Panc1 (cell line): ENCODE data around the gene BMP7.

Source experiments
- POLR2AphosphoS5 ChIP-seq: IDR thresholded peaks from 2 replicates; pipeline ENCODE4 v1.6.1; 2012; ENCODE audit warnings: mild to moderate bottlenecking, low read depth, low read length, moderate library complexity
- TF ChIP-seq, protein P1 (sequence below): fragments of 450-650 bp; IDR thresholded peaks from 2 replicates; pipeline ENCODE4 v1.5.1; 2017; ENCODE audit warnings: mild to moderate bottlenecking
- TF ChIP-seq, protein P2 (sequence below), 2 experiments: IDR thresholded peaks; 2 replicates each; pipeline ENCODE4 v1.6.1; 2011 to 2012; ENCODE audit warnings: low read depth in 2 of 2, control low read depth in 1 of 2, low read length in 1 of 2, mild to moderate bottlenecking in 1 of 2, moderate library complexity in 1 of 2; ENCODE audit not compliant: insufficient read depth in 1 of 2

- TF ChIP-seq, protein P1, sequence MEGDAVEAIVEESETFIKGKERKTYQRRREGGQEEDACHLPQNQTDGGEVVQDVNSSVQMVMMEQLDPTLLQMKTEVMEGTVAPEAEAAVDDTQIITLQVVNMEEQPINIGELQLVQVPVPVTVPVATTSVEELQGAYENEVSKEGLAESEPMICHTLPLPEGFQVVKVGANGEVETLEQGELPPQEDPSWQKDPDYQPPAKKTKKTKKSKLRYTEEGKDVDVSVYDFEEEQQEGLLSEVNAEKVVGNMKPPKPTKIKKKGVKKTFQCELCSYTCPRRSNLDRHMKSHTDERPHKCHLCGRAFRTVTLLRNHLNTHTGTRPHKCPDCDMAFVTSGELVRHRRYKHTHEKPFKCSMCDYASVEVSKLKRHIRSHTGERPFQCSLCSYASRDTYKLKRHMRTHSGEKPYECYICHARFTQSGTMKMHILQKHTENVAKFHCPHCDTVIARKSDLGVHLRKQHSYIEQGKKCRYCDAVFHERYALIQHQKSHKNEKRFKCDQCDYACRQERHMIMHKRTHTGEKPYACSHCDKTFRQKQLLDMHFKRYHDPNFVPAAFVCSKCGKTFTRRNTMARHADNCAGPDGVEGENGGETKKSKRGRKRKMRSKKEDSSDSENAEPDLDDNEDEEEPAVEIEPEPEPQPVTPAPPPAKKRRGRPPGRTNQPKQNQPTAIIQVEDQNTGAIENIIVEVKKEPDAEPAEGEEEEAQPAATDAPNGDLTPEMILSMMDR = no peak
- TF ChIP-seq, protein P2, sequence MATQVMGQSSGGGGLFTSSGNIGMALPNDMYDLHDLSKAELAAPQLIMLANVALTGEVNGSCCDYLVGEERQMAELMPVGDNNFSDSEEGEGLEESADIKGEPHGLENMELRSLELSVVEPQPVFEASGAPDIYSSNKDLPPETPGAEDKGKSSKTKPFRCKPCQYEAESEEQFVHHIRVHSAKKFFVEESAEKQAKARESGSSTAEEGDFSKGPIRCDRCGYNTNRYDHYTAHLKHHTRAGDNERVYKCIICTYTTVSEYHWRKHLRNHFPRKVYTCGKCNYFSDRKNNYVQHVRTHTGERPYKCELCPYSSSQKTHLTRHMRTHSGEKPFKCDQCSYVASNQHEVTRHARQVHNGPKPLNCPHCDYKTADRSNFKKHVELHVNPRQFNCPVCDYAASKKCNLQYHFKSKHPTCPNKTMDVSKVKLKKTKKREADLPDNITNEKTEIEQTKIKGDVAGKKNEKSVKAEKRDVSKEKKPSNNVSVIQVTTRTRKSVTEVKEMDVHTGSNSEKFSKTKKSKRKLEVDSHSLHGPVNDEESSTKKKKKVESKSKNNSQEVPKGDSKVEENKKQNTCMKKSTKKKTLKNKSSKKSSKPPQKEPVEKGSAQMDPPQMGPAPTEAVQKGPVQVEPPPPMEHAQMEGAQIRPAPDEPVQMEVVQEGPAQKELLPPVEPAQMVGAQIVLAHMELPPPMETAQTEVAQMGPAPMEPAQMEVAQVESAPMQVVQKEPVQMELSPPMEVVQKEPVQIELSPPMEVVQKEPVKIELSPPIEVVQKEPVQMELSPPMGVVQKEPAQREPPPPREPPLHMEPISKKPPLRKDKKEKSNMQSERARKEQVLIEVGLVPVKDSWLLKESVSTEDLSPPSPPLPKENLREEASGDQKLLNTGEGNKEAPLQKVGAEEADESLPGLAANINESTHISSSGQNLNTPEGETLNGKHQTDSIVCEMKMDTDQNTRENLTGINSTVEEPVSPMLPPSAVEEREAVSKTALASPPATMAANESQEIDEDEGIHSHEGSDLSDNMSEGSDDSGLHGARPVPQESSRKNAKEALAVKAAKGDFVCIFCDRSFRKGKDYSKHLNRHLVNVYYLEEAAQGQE (IDR thresholded peaks at IDR 0.05; ENCODE audit: insufficient read depth in 1 of 2, low read depth in 2 of 2, low read length in 1 of 2) = no peak
- no peak for TF ChIP-seq POLR2AphosphoS5
Measured at GRCh38 chr20:57141492-57141891, 124.9 kb downstream of the BMP7 start.
